ENCODE results near the gene LDB2. TPM values are rescaled to one million over a fixed set of nuclear protein-coding genes. Genes with fewer than 3 reads are reported as not detected.

Gene LDB2
- total RNA-seq, 1 donor from 2014 or later: not detected

DNA sequence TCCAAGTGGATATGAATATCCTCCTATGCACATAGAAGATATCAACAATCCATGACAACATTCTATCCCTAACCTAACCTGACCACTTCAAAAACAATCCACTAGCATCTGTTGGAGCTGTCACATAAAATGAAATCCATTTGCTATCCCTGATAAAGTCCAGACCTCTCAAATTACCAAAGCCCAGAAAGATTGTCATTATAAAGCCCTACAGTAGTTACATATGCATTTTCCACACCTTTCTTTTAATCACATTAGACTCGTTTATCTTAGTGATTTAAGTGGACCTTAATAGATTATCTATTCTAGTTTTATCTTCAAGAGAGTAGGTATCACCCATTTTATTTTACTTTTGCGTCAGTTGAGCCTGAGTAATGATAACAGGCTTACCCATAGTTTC is 30.6 kb downstream of the LDB2 start:
- peaks cover 5% of the 10 kb centered on the region for H3K4me1 Mint-ChIP-seq (ENCODE audit: low read depth)
- TF ChIP-seq, protein P1, sequence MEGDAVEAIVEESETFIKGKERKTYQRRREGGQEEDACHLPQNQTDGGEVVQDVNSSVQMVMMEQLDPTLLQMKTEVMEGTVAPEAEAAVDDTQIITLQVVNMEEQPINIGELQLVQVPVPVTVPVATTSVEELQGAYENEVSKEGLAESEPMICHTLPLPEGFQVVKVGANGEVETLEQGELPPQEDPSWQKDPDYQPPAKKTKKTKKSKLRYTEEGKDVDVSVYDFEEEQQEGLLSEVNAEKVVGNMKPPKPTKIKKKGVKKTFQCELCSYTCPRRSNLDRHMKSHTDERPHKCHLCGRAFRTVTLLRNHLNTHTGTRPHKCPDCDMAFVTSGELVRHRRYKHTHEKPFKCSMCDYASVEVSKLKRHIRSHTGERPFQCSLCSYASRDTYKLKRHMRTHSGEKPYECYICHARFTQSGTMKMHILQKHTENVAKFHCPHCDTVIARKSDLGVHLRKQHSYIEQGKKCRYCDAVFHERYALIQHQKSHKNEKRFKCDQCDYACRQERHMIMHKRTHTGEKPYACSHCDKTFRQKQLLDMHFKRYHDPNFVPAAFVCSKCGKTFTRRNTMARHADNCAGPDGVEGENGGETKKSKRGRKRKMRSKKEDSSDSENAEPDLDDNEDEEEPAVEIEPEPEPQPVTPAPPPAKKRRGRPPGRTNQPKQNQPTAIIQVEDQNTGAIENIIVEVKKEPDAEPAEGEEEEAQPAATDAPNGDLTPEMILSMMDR (IDR thresholded peaks at IDR 0.05; ENCODE audit: unreplicated experiment): no peak
- H3K36me3 Mint-ChIP-seq (ENCODE audit: insufficient read depth): no peaks in the 10 kb centered on the region
- H3K9me3 Mint-ChIP-seq (ENCODE audit: low read depth): no peaks in the 10 kb centered on the region
- H3K27ac Mint-ChIP-seq: no peak overlapping the region
- no peak for DNase-seq (ENCODE audit: low spot score, unreplicated experiment)
- H3K4me3 Mint-ChIP-seq (ENCODE audit: low read depth): no peak overlapping the region
- H3K27me3 Mint-ChIP-seq: peaks cover 31% of the 10 kb centered on the region

DNA sequence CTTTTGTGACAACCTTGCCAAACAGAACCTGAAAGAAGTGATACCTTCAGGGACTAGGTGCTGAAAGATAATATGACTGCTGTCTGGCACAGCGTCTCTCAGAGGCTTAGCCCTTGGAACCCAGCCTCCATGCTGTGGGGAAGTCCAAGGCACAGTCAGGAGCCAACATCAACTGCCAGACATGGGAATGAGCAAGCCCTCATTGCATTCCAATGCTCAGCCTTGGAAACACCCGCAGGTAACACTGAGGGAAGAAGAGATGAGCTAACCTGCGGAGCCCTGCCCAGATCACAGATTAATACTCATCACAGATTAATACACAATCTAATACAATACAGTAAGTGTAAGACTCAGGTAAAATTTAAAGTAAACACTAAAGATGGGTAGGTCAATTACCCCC is 31.5 kb downstream of the LDB2 start:
- DNase-seq (ENCODE audit: low spot score, unreplicated experiment): no peak
- H3K36me3 Mint-ChIP-seq (ENCODE audit: insufficient read depth): no peaks in the 10 kb centered on the region
- peaks cover 30% of the 10 kb centered on the region for H3K27me3 Mint-ChIP-seq
- H3K4me3 Mint-ChIP-seq (ENCODE audit: low read depth): no peak overlapping the region
- peaks cover 5% of the 10 kb centered on the region for H3K4me1 Mint-ChIP-seq (ENCODE audit: low read depth)
- H3K9me3 Mint-ChIP-seq (ENCODE audit: low read depth): no peaks in the 10 kb centered on the region
- no peak overlapping the region for H3K27ac Mint-ChIP-seq
- TF ChIP-seq, protein P1 (IDR thresholded peaks at IDR 0.05; ENCODE audit: unreplicated experiment): no peak

DNA sequence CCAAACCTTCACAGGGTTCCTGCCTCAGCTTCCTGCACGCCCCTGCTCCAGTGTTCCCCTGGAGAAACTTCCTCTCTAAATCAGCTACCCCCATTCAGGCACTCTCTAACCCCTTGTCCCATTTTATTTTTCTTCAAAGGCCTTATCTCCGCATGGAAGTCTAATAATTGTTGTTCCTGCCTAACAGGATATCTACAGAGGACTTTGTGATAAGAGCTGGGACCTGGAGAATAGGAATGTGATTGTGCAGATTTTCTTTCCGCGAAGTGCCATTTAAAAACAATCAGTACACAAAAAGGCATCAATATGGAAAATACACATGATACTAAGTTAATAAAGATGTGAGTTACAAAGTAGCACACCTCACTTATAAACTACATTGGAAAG is 32.6 kb downstream of the LDB2 start:
- DNase-seq (ENCODE audit: low spot score, unreplicated experiment): no peak
- TF ChIP-seq, protein P1 (IDR thresholded peaks at IDR 0.05; ENCODE audit: unreplicated experiment): no peak
- Mint-ChIP-seq H3K27ac (no peak overlapping the region), H3K4me1 (ENCODE audit: low read depth) (peaks cover 5% of the 10 kb centered on the region), H3K27me3 (peaks cover 41% of the 10 kb centered on the region), H3K36me3 (ENCODE audit: insufficient read depth) (no peaks in the 10 kb centered on the region), H3K4me3 (ENCODE audit: low read depth) (no peak overlapping the region), H3K9me3 (ENCODE audit: low read depth) (no peaks in the 10 kb centered on the region)

DNA sequence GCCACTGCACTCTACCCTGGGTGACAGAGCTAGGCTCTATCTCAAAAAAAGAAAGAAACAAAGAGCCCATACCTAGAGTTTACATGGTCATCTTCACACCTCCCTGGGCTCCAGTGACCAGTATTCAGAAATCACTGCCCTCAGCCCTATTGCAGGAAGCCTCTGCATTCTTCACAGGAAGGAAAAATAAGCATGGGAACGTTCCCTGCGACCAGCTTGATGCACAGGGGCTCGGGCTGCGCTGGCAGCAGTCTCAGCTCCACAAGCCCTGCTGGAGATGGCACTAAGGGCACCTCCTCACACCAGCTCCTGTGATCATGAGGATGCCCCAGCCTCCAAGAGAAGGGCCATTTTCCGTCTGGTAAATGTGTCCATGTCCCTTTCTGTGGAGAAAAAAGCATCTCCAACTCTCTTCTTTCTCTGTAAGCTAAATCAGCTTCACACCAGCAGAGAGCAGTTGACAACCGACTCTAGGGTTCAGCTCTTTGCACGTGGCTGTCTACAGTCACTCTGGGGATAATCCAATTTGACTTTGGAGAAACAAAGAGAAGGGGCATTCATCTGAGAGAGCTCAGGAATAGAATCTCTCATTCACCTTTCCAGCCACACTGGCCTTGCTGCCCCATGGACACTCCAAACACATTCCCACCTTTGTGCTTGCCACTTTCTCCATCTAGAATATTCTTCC is 33.1 kb downstream of the LDB2 start:
- DNase-seq (ENCODE audit: low spot score, unreplicated experiment): no peak
- peaks cover 5% of the 10 kb centered on the region for H3K4me1 Mint-ChIP-seq (ENCODE audit: low read depth)
- no peak overlapping the region for H3K27ac Mint-ChIP-seq
- no peaks in the 10 kb centered on the region for H3K9me3 Mint-ChIP-seq (ENCODE audit: low read depth)
- no peaks in the 10 kb centered on the region for H3K36me3 Mint-ChIP-seq (ENCODE audit: insufficient read depth)
- peaks cover 44% of the 10 kb centered on the region for H3K27me3 Mint-ChIP-seq
- no peak overlapping the region for H3K4me3 Mint-ChIP-seq (ENCODE audit: low read depth)
- TF ChIP-seq, protein P1 (IDR thresholded peaks at IDR 0.05; ENCODE audit: unreplicated experiment): no peak

DNA sequence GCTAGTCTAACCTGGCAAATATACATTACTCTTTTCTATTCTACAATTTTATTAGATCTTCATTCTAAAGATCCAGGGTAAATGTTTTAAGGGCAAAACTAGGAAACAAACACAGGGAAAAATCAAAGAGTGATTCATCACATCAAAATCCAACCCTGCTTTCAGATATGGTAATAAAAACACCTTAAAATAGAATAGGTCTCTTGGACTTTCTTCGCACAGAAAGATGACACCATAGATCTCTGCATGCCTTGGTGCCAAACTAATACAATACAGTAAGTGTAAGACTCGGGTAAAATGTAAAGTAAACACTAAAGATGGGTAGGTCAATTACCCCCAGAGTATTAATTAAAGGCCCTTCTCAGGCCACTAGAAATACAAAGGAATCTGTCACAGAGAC is 34.2 kb downstream of the LDB2 start:
- H3K27ac Mint-ChIP-seq: no peak overlapping the region
- DNase-seq (ENCODE audit: low spot score, unreplicated experiment): no peak
- H3K27me3 Mint-ChIP-seq: peaks cover 41% of the 10 kb centered on the region
- H3K4me3 Mint-ChIP-seq (ENCODE audit: low read depth): no peak overlapping the region
- H3K36me3 Mint-ChIP-seq (ENCODE audit: insufficient read depth): no peaks in the 10 kb centered on the region
- peaks cover 5% of the 10 kb centered on the region for H3K4me1 Mint-ChIP-seq (ENCODE audit: low read depth)
- no peaks in the 10 kb centered on the region for H3K9me3 Mint-ChIP-seq (ENCODE audit: low read depth)
- TF ChIP-seq, protein P1 (IDR thresholded peaks at IDR 0.05; ENCODE audit: unreplicated experiment): no peak

All from progenitor cell of endocrine pancreas (in vitro differentiated cells).